Colonic mucosa (tissue), 4 donors: ENCODE results near the gene GAA. TPM values are rescaled to one million over a fixed set of nuclear protein-coding genes. Genes with fewer than 3 reads are reported as not detected.

Experiments
- DNase-seq: peaks from one replicate; pipeline ENCODE4 v3.0.0-alpha.2; 2020
- H3K27ac ChIP-seq: fragments of 200-600 bp; one replicate; pipeline ENCODE4 v1.8.0; 2021
- H3K27me3 ChIP-seq: fragments of 200-600 bp; one replicate; pipeline ENCODE4 v1.8.0; 2021
- H3K36me3 ChIP-seq: fragments of 200-600 bp; one replicate; pipeline ENCODE4 v1.8.0; 2021
- H3K4me1 ChIP-seq: fragments of 200-600 bp; one replicate; pipeline ENCODE4 v1.8.0; 2021; ENCODE audit warnings: mild to moderate bottlenecking
- H3K4me3 ChIP-seq: fragments of 200-600 bp; one replicate; pipeline ENCODE4 v1.8.0; 2021
- H3K9ac ChIP-seq, 2 donors: one replicate each; pipeline ENCODE4 v1.7.0; 2013; ENCODE audit warnings: control low read depth in 2 of 2, low read depth in 2 of 2, low read length in 2 of 2
- H3K9me3 ChIP-seq: fragments of 200-600 bp; one replicate; pipeline ENCODE4 v1.8.0; 2021
- intact Hi-C: fragments of 100-400 bp; cut with DNase I; formaldehyde crosslinking; loops from one replicate; pipeline ENCODE4 v1.14.1; 2022
- total RNA-seq, 2 donors: library from RNA; stranded (reverse); fragmentation: NEBNext Ultra II Directional in 1 of 2; extraction: Animal tissue kit (Norgen Biotek cat#: 25700) in 1 of 2; gene quantifications; one replicate each; pipeline ENCODE4 v1.2.1, GENCODE V29; 2021
- TF ChIP-seq, protein P1 (sequence below): fragments of 200-600 bp; IDR thresholded peaks from one replicate; pipeline ENCODE4 v1.8.0; 2022; ENCODE audit warnings: antibody characterized with exemption, mild to moderate bottlenecking
- donor health status: healthy.
- donor health status: DM: no; HTN: no; CAD: no.
- donor health status: DM: no; HTN: no; CAD: no.

GAA gene
- total RNA-seq, 2 donors from 2014 or later = 34.0 to 59.4 TPM

DNA sequence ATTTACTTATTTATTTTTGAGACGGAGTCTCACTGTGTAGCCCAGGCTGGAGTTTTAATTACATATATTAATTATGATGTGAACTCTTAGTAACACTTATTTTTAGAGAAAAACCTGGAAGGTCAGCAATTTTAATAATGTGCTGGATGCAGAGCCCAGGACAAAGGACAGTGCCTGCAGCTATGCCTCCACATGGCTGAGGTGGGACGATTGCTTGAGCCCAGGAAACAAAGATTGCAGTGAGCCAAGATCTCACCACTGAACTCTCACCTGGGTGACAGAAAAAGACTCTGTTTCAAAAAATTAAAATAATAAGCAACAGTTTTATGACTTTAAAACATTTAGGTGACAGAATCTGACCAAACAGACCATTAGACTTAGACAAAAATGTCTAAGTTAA is 57.5 kb downstream of the GAA start:
- Histone ChIP-seq H3K4me3 (no peak overlapping the region), H3K9ac (no peak overlapping the region), H3K27me3 (no peaks in the 10 kb centered on the region)

DNA sequence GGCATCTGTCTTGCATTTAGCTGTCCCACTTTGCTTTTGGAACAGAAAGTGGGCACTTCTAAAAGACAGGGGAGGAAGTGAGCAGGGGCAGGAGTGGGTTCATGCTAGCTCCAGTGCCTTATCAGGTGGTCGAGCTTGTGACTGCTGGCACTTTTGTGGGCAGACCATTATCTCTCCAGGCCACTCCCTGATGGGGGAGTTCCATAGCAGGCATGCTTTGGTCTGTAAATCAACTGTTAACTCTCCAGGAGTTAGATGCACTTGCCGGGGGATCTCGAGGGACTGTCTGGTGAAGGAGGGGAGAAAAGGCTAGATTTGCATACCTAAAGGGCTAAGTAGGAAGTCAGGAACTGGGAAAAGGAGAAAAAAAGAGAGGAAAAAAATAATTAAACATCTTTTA is 59.2 kb downstream of the GAA start:
- Histone ChIP-seq H3K36me3 (no peaks in the 10 kb centered on the region), H3K27ac (no peak overlapping the region), H3K4me1 (no peaks in the 10 kb centered on the region), H3K9ac (no peak overlapping the region), H3K4me3 (no peak overlapping the region), H3K27me3 (no peaks in the 10 kb centered on the region), H3K9me3 (no peaks in the 10 kb centered on the region)
- TF ChIP-seq, protein P1, sequence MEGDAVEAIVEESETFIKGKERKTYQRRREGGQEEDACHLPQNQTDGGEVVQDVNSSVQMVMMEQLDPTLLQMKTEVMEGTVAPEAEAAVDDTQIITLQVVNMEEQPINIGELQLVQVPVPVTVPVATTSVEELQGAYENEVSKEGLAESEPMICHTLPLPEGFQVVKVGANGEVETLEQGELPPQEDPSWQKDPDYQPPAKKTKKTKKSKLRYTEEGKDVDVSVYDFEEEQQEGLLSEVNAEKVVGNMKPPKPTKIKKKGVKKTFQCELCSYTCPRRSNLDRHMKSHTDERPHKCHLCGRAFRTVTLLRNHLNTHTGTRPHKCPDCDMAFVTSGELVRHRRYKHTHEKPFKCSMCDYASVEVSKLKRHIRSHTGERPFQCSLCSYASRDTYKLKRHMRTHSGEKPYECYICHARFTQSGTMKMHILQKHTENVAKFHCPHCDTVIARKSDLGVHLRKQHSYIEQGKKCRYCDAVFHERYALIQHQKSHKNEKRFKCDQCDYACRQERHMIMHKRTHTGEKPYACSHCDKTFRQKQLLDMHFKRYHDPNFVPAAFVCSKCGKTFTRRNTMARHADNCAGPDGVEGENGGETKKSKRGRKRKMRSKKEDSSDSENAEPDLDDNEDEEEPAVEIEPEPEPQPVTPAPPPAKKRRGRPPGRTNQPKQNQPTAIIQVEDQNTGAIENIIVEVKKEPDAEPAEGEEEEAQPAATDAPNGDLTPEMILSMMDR = no peak
- intact Hi-C loops = no loop called here
- DNase-seq = no peak

More for the DNA sequence above, 57.5 kb downstream of the GAA start:
- Histone ChIP-seq H3K27ac (no peak overlapping the region), H3K9me3 (no peaks in the 10 kb centered on the region), H3K36me3 (no peaks in the 10 kb centered on the region), H3K4me1 (no peaks in the 10 kb centered on the region)
- TF ChIP-seq, protein P1 = no peak
- intact Hi-C loops = no loop called here
- DNase-seq = no peak

DNA sequence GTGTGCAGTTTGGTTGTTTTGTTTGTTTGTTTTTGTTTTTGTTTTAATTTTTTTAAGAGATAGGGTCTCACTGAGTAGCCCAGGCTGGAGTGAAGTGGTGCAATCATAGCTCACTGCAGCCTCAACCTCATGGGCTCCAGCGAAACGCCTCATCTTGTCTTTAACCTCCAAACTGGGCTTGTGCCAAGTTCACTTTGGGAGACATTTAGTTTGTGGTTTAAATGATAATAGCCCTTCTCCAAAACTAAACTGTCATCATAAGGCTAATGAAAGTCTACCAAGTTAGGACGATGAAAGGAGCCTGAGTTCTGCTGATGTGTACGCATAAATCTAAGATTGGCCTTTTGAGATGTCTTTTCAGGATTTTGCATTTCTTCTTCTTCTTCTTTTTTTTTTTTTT is 62.0 kb downstream of the GAA start:
- H3K27ac ChIP-seq = no peak overlapping the region
- intact Hi-C loops = no loop called here
- no peaks in the 10 kb centered on the region for H3K27me3 ChIP-seq
- H3K9ac ChIP-seq = no peak overlapping the region
- H3K36me3 ChIP-seq = no peaks in the 10 kb centered on the region
- H3K9me3 ChIP-seq = no peaks in the 10 kb centered on the region
- DNase-seq = no peak
- H3K4me1 ChIP-seq = no peaks in the 10 kb centered on the region
- TF ChIP-seq, protein P1 = no peak
- no peak overlapping the region for H3K4me3 ChIP-seq

DNA sequence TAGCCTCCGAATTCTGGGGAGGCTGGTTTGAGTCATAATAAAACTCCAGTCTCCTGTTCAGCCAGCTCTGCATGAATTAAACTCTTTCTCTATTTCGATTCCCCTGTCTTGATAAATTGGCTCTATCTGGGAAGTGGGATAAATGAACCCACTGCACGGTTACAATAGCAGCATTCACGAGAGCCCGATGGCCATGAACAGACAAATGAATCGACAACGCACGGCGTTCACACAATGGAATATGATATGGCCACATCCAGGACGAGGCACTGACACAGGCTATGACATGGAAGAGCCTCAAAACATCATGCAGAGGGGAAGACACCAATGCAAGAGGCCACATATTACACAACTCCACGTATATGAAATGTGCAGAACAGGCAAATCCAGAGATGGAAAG is 62.8 kb downstream of the GAA start:
- no peak overlapping the region for H3K27ac ChIP-seq
- intact Hi-C loops = no loop called here
- no peak for DNase-seq
- no peaks in the 10 kb centered on the region for H3K36me3 ChIP-seq
- H3K4me3 ChIP-seq = no peak overlapping the region
- H3K27me3 ChIP-seq = no peaks in the 10 kb centered on the region
- H3K9ac ChIP-seq = no peak overlapping the region
- H3K4me1 ChIP-seq = no peaks in the 10 kb centered on the region
- TF ChIP-seq, protein P1 = no peak
- H3K9me3 ChIP-seq = no peaks in the 10 kb centered on the region

DNA sequence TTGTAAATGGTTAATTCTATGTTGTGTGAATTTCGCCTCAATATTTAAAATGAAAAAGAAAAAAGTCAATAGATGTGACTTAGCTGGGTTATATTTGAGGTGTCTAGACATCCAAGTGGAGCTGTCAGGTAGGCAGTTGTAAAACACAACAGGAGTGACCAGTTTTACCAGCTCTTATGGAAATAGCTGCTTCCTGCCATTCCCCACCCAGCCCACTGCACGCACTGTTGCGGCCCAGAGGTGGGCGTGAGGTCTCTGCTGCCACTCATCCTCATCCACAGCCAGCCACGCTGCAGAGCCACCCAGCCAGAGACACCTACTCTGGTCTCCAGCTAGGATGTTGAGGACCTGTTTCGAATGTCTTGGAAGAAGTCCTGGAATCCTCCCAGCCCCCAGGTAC is 65.1 kb downstream of the GAA start:
- Histone ChIP-seq H3K9ac (no peak overlapping the region), H3K36me3 (no peaks in the 10 kb centered on the region), H3K4me3 (no peak overlapping the region), H3K9me3 (no peaks in the 10 kb centered on the region), H3K27me3 (no peaks in the 10 kb centered on the region), H3K4me1 (no peaks in the 10 kb centered on the region), H3K27ac (no peak overlapping the region)
- TF ChIP-seq, protein P1 = no peak
- intact Hi-C loops = no loop called here
- no peak for DNase-seq

DNA sequence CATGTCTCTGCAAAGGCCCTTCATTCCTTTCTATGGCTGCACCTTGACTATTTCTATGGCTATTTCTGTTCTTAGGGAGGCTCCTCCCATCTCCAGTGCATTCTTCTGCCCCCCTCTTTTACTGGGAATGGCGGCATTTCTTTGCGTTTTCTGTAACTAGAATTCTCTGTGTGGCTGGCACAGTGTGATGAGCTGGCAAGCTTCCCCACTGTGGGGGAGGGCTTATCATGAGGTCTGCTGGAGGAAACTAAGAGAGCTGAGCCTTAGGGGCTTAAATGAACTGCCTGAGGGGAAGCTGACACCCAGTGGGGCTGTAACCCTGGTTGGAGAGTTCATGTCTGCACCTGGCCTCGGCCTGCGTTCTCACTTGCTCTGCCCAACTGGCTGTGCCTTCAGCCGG is 67.0 kb downstream of the GAA start:
- Histone ChIP-seq H3K9me3 (no peaks in the 10 kb centered on the region), H3K9ac (no peak overlapping the region), H3K4me3 (no peak overlapping the region), H3K27me3 (no peaks in the 10 kb centered on the region), H3K36me3 (no peaks in the 10 kb centered on the region), H3K4me1 (no peaks in the 10 kb centered on the region), H3K27ac (no peak overlapping the region)
- intact Hi-C loops = no loop called here
- TF ChIP-seq, protein P1 = no peak
- DNase-seq = no peak
